HG03196 (cell line): ENCODE results near the gene EMC8.

Experiments used
- ATAC-seq: cut with Tn5 transposase; IDR thresholded peaks from one replicate; pipeline ENCODE4 v1.9.1; 2021; ENCODE audit not compliant: unreplicated experiment

The EMC8 gene

GRCh38 chr16:85733839-85734170 lies 65.5 kb downstream of the EMC8 start:
- no peak for ATAC-seq

GRCh38 chr16:85733155-85733838 lies 66.0 kb downstream of the EMC8 start:
- ATAC-seq: no peak

- ATAC-seq: no peak
Observed at GRCh38 chr16:85731179-85731578, 68.2 kb downstream of the EMC8 start.

GRCh38 chr16:85730186-85730465 lies 69.2 kb downstream of the EMC8 start:
- no peak for ATAC-seq

GRCh38 chr16:85729452-85730185 lies 69.7 kb downstream of the EMC8 start:
- no peak for ATAC-seq

GRCh38 chr16:85728879-85729278 lies 70.5 kb downstream of the EMC8 start:
- no peak for ATAC-seq
